Measurements from ENCODE around the gene SMIM1.

SMIM1 gene

GRCh38 chr1:3750741-3751140 lies 21.8 kb upstream of the SMIM1 start:
- Histone ChIP-seq H3K36me3 (ENCODE audit: control insufficient read depth, low read length) (no peaks in the 10 kb centered on the region), H3K4me3 (ENCODE audit: low read length) (no peak overlapping the region), H3K27ac (ENCODE audit: low read depth, low read length) (no peak overlapping the region), H3K27me3 (ENCODE audit: control insufficient read depth, low read length) (peaks cover 9% of the 10 kb centered on the region; the same call in 1 of the 2 replicates), H3K9me3 (ENCODE audit: control insufficient read depth, insufficient read depth, low read length) (no peaks in the 10 kb centered on the region), H4K20me1 (ENCODE audit: control insufficient read depth, insufficient read depth, low read depth, low read length) (peaks cover 3% of the 10 kb centered on the region; the same call in 1 of the 2 replicates), H3K9me2 (replicated peaks; ENCODE audit: control insufficient read depth, low read length) (no peaks in the 10 kb centered on the region), H3K4me2 (ENCODE audit: low read length) (no peak overlapping the region), H3F3A (ENCODE audit: control insufficient read depth, insufficient read depth) (no peaks in the 10 kb centered on the region), H3K79me2 (ENCODE audit: control insufficient read depth, low read length) (no peaks in the 10 kb centered on the region), H3K4me1 (ENCODE audit: control insufficient read depth, low read length) (peaks cover 10% of the 10 kb centered on the region; the same call in 1 of the 2 replicates)
- TF ChIP-seq, protein P1, sequence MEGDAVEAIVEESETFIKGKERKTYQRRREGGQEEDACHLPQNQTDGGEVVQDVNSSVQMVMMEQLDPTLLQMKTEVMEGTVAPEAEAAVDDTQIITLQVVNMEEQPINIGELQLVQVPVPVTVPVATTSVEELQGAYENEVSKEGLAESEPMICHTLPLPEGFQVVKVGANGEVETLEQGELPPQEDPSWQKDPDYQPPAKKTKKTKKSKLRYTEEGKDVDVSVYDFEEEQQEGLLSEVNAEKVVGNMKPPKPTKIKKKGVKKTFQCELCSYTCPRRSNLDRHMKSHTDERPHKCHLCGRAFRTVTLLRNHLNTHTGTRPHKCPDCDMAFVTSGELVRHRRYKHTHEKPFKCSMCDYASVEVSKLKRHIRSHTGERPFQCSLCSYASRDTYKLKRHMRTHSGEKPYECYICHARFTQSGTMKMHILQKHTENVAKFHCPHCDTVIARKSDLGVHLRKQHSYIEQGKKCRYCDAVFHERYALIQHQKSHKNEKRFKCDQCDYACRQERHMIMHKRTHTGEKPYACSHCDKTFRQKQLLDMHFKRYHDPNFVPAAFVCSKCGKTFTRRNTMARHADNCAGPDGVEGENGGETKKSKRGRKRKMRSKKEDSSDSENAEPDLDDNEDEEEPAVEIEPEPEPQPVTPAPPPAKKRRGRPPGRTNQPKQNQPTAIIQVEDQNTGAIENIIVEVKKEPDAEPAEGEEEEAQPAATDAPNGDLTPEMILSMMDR (IDR thresholded peaks at IDR 0.05; ENCODE audit: low read depth, low read length, poor library complexity, severe bottlenecking) = no peak
- no peak for TF ChIP-seq EZH2phosphoT487 (IDR thresholded peaks at IDR 0.05; ENCODE audit: borderline replicate concordance, low read length)

- no peaks in the 10 kb centered on the region for H3K36me3 ChIP-seq (ENCODE audit: control insufficient read depth, low read length)
- no peak within 1 kb of the TSS for H3K4me3 ChIP-seq (ENCODE audit: low read length)
- H3K4me1 ChIP-seq (ENCODE audit: control insufficient read depth, low read length) = peaks cover 3% of the 10 kb centered on the region; the same call in 1 of the 2 replicates
- no peaks in the 10 kb centered on the region for H3F3A ChIP-seq (ENCODE audit: control insufficient read depth, insufficient read depth)
- no peak within 1 kb of the TSS for H3K4me2 ChIP-seq (ENCODE audit: low read length)
- H3K27ac ChIP-seq (ENCODE audit: low read depth, low read length) = no peak within 1 kb of the TSS
- no peaks in the 10 kb centered on the region for H4K20me1 ChIP-seq (ENCODE audit: control insufficient read depth, insufficient read depth, low read depth, low read length)
- TF ChIP-seq, protein P1 (IDR thresholded peaks at IDR 0.05; ENCODE audit: low read depth, low read length, poor library complexity, severe bottlenecking) = no peak
- no peak for TF ChIP-seq EZH2phosphoT487 (IDR thresholded peaks at IDR 0.05; ENCODE audit: borderline replicate concordance, low read length)
- H3K9me2 ChIP-seq (replicated peaks; ENCODE audit: control insufficient read depth, low read length) = no peaks in the 10 kb centered on the region
- H3K79me2 ChIP-seq (ENCODE audit: control insufficient read depth, low read length) = no peaks in the 10 kb centered on the region
- H3K9me3 ChIP-seq (ENCODE audit: control insufficient read depth, insufficient read depth, low read length) = no peaks in the 10 kb centered on the region
- peaks cover 9% of the 10 kb centered on the region; the same call in 1 of the 2 replicates for H3K27me3 ChIP-seq (ENCODE audit: control insufficient read depth, low read length)
Observed at GRCh38 chr1:3752400-3752945, 20.1 kb upstream of the SMIM1 start, which contains the start of gene CCDC27. Gene CCDC27, plus strand, starts transcription at chr1:3752450. Its CDS starts 32 bp downstream, at chr1:3752482.

- Histone ChIP-seq H3K79me2 (ENCODE audit: control insufficient read depth, low read length) (no peaks in the 10 kb centered on the region), H3K9me3 (ENCODE audit: control insufficient read depth, insufficient read depth, low read length) (no peaks in the 10 kb centered on the region), H3K27ac (ENCODE audit: low read depth, low read length) (no peak overlapping the region), H3K36me3 (ENCODE audit: control insufficient read depth, low read length) (no peaks in the 10 kb centered on the region), H3F3A (ENCODE audit: control insufficient read depth, insufficient read depth) (no peaks in the 10 kb centered on the region), H3K27me3 (ENCODE audit: control insufficient read depth, low read length) (peaks cover 9% of the 10 kb centered on the region; the same call in 1 of the 2 replicates), H3K4me1 (ENCODE audit: control insufficient read depth, low read length) (no peaks in the 10 kb centered on the region), H3K4me3 (ENCODE audit: low read length) (no peak overlapping the region), H3K4me2 (ENCODE audit: low read length) (no peak overlapping the region), H3K9me2 (replicated peaks; ENCODE audit: control insufficient read depth, low read length) (no peaks in the 10 kb centered on the region), H4K20me1 (ENCODE audit: control insufficient read depth, insufficient read depth, low read depth, low read length) (no peaks in the 10 kb centered on the region)
- TF ChIP-seq, protein P1 (IDR thresholded peaks at IDR 0.05; ENCODE audit: low read depth, low read length, poor library complexity, severe bottlenecking) = no peak
- no peak for TF ChIP-seq EZH2phosphoT487 (IDR thresholded peaks at IDR 0.05; ENCODE audit: borderline replicate concordance, low read length)
Observed at GRCh38 chr1:3753656-3754454, 18.7 kb upstream of the SMIM1 start.
